ENCODE results near the gene LSM14B. TPM values are rescaled to one million over a fixed set of nuclear protein-coding genes. Genes with fewer than 3 reads are reported as not detected.
"Not testable (repeated sequence)": the region's sequence is repeated elsewhere in the genome, so short reads cannot be mapped to it uniquely, and the experiment has no call there.

The LSM14B gene
- 10 to 100 TPM; 52.4 to 64.1 (median 58.2) TPM for polyA plus RNA-seq (ENCODE audit: insufficient read depth in 1 of 5, insufficient read length in 5 of 5, low replicate concordance in 1 of 5)
- long read RNA-seq, donor 1, partial matches to known transcripts = 40 of 50 reads
- long read RNA-seq, donor 1, other reads (novel, unspliced or antisense) = 5 of 50 reads
- long read RNA-seq, donor 2, partial matches to known transcripts = 0 of 4 reads
- long read RNA-seq, donor 2, other reads (novel, unspliced or antisense) = 0 of 4 reads
- long read RNA-seq, donor 3, partial matches to known transcripts = 1,169 of 1,176 reads
- long read RNA-seq, donor 3, other reads (novel, unspliced or antisense) = 5 of 1,176 reads
- long read RNA-seq, donor 4, partial matches to known transcripts = 0 of 5 reads
- long read RNA-seq, donor 4, other reads (novel, unspliced or antisense) = 0 of 5 reads
- long read RNA-seq, donor 5, partial matches to known transcripts = 0 of 1 reads
- long read RNA-seq, donor 5, other reads (novel, unspliced or antisense) = 0 of 1 reads
- long read RNA-seq, donor 6, partial matches to known transcripts = 1,006 of 1,036 reads
- long read RNA-seq, donor 6, other reads (novel, unspliced or antisense) = 26 of 1,036 reads
- long read RNA-seq, donor 7, partial matches to known transcripts = 20 of 20 reads
- long read RNA-seq, donor 7, other reads (novel, unspliced or antisense) = 0 of 20 reads
- long read RNA-seq, donor 8 = 0 reads

GRCh38 chr20:62121776-62122653 lies at the start of gene LSM14B:
TSS of gene LSM14B (plus strand) at chr20:62122475. CDS start at chr20:62122667, 192 bp downstream.
- DNase-seq = peak; percentile 99

- no peak for DNase-seq
Observed at GRCh38 chr20:62073323-62073722, 49.0 kb upstream of the LSM14B start.

GRCh38 chr20:62079166-62079565 lies 43.1 kb upstream of the LSM14B start:
- DNase-seq = no peak

GRCh38 chr20:62080249-62080990 lies 41.9 kb upstream of the LSM14B start:
- DNase-seq = no peak

GRCh38 chr20:62083312-62083711 lies 39.0 kb upstream of the LSM14B start:
- no peak for DNase-seq

GRCh38 chr20:62084224-62084623 lies 38.1 kb upstream of the LSM14B start:
- not testable (repeated sequence) for DNase-seq

- DNase-seq = no peak
Observed at GRCh38 chr20:62085206-62085605, 37.1 kb upstream of the LSM14B start.

GRCh38 chr20:62087227-62087626 lies 35.0 kb upstream of the LSM14B start:
- DNase-seq = no peak

- no peak for DNase-seq
Observed at GRCh38 chr20:62087632-62088031, 34.6 kb upstream of the LSM14B start.

GRCh38 chr20:62088258-62089127 lies 33.8 kb upstream of the LSM14B start:
- no peak for DNase-seq

GRCh38 chr20:62089393-62089792 lies 32.9 kb upstream of the LSM14B start:
- no peak for DNase-seq

GRCh38 chr20:62096421-62097380 lies 25.6 kb upstream of the LSM14B start:
- DNase-seq = no peak

GRCh38 chr20:62097881-62098407 lies 24.3 kb upstream of the LSM14B start:
- no peak for DNase-seq

GRCh38 chr20:62101078-62101477 lies 21.2 kb upstream of the LSM14B start:
- no peak for DNase-seq

GRCh38 chr20:62103508-62104233 lies 18.6 kb upstream of the LSM14B start:
- DNase-seq = no peak

GRCh38 chr20:62104234-62104789 lies 18.0 kb upstream of the LSM14B start:
- DNase-seq = no peak

GRCh38 chr20:62104791-62105345 lies 17.4 kb upstream of the LSM14B start:
- DNase-seq = no peak
